IPS-20b (cell line): ENCODE measurements around the gene INTS4.
"Not testable (repeated sequence)": the region's sequence is repeated elsewhere in the genome, so short reads cannot be mapped to it uniquely, and the experiment has no call there.

ENCODE experiments used
- H3K27ac ChIP-seq: one replicate; pipeline ENCODE4 v1.5.1; 2013; ENCODE audit warnings: low read length
- H3K27me3 ChIP-seq: 2 replicates; pipeline ENCODE4 v1.6.1; 2013; ENCODE audit warnings: mild to moderate bottlenecking, low read length, inconsistent platforms; ENCODE audit not compliant: insufficient read depth
- H3K36me3 ChIP-seq: 2 replicates; pipeline ENCODE4 v1.6.1; 2013; ENCODE audit warnings: low read depth, mild to moderate bottlenecking, inconsistent platforms, low read length, moderate library complexity; ENCODE audit not compliant: insufficient read depth
- H3K4me1 ChIP-seq: 2 replicates; pipeline ENCODE4 v1.6.1; 2013; ENCODE audit warnings: mild to moderate bottlenecking, control low read depth, inconsistent platforms, low read length, moderate library complexity; ENCODE audit not compliant: insufficient read depth
- H3K4me3 ChIP-seq: 2 replicates; pipeline ENCODE4 v1.5.1; 2013; ENCODE audit warnings: mild to moderate bottlenecking, low read length, inconsistent platforms
- H3K9ac ChIP-seq: 2 replicates; pipeline ENCODE4 v1.6.1; 2013; ENCODE audit warnings: low read depth, mild to moderate bottlenecking, inconsistent platforms, low read length, moderate library complexity
- H3K9me3 ChIP-seq: 2 replicates; pipeline ENCODE4 v1.6.1; 2013; ENCODE audit warnings: mild to moderate bottlenecking, low read depth, low read length, inconsistent platforms; ENCODE audit not compliant: insufficient read depth

Gene INTS4

DNA sequence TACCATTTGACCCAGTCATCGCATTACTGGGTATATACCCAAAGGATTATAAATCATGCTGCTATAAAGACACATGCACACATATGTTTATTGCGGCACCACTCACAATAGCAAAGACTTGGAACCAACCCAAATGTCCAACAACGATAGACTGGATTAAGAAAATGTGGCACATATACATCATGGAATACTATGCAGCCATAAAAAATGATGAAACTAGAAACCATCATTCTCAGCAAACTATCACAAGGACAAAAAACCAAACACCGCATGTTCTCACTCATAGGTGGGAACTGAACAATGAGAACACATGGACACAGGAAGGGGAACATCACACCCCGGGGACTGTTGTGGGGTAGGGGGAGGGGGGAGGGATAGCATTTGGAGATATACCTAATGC lies 105.4 kb downstream of the INTS4 start:
- H3K36me3 ChIP-seq, result peaks cover 17% of the 10 kb centered on the region
- not testable (repeated sequence) for H3K4me3 ChIP-seq, H3K9me3 ChIP-seq, H3K9ac ChIP-seq, H3K27ac ChIP-seq, H3K27me3 ChIP-seq, H3K4me1 ChIP-seq

DNA sequence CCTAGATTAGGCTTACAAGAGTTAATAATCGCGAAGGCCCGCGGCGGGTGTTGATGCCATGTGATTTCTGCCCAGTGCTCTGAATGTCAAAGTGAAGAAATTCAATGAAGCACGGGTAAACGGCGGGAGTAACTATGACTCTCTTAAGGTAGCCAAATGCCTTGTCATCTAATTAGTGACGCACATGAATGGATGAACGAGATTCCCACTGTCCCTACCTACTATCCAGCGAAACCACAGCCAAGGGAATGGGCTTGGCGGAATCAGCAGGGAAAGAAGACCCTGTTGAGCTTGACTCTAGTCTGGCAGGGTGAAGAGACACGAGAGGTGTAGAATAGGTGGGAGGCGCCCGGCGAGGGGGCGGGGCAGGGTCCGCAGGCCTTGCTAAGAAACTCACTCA lies 108.1 kb downstream of the INTS4 start:
- Histone ChIP-seq H3K4me3 (no peak overlapping the region), H3K9ac (no peak overlapping the region), H3K27ac (no peak overlapping the region), H3K4me1 (no peaks in the 10 kb centered on the region), H3K27me3 (no peaks in the 10 kb centered on the region), H3K9me3 (no peaks in the 10 kb centered on the region), H3K36me3 (peaks cover 37% of the 10 kb centered on the region)

DNA sequence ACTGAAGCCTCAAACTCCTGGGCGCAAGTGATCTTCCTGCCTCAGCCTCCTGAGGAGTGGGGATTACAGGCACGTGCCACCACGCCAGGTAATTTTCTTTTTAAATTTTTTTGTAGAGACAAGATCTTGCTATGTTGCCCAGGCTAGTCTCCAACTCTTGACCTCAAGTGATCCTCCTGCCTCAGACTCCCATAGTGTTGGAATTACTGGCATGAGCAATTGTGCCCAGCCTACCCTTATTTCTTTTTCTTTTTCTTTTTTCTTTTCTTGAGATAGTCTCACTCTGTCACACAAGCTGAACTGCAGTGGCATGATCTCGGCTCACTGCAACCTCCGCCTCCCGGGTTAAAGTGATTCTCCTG lies 109.7 kb downstream of the INTS4 start:
- H3K27ac ChIP-seq, result no peak overlapping the region
- H3K4me3 ChIP-seq, result no peak overlapping the region
- H3K36me3 ChIP-seq, result peaks cover 46% of the 10 kb centered on the region
- H3K27me3 ChIP-seq, result no peaks in the 10 kb centered on the region
- H3K9me3 ChIP-seq, result no peaks in the 10 kb centered on the region
- no peak overlapping the region for H3K9ac ChIP-seq
- no peaks in the 10 kb centered on the region for H3K4me1 ChIP-seq

DNA sequence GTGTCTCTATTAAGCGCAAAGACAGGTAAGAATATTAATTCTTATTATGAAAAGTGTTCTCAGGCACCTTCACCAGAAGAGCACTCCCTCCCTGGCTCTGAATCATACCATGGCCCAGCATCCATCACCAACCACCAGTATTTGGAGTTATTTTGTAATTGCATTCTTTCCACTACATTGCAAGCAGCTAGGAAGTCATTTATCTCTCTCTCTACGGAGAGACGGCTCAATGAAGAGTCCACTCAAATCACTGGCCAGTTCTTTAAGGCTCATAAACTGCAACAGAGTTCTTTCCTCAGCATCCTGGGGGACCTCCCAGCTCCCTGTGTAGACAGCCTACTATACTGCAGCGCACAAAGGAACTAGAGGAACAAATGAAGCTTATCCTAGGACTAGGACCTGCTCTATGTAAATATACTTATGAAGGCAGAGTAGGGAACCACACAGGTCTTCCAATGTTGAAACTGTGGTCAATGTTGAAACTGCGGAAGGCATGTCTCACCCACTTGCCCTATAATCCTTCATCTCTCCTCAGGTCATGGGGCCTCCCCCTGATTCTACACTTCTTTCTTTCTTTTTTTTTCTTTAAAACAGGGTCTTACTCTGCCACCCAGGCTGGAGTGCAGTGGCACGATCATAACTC lies 110.2 kb downstream of the INTS4 start:
- no peaks in the 10 kb centered on the region for H3K27me3 ChIP-seq
- no peak overlapping the region for H3K4me3 ChIP-seq
- no peaks in the 10 kb centered on the region for H3K9me3 ChIP-seq
- peaks cover 44% of the 10 kb centered on the region for H3K36me3 ChIP-seq
- H3K27ac ChIP-seq, result no peak overlapping the region
- no peak overlapping the region for H3K9ac ChIP-seq
- H3K4me1 ChIP-seq, result no peaks in the 10 kb centered on the region

DNA sequence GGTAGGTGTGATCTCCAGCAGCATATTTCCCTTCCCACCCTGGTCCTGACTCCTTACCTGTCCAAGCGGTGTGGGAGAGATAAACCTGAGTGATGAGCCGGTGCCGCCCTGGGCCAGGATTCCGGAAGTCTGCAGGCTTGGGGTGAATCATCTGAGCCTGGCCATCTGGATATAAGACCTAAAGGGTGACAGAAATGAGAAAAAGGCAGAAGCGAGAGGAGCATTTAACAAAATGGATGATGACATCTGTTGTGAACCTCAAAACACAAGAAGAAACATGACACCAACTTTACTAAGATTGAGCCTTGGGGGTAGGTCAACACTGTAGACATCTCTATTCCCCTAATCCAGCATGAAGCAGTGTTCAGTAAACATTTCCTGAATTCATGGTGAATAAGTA lies 110.7 kb downstream of the INTS4 start:
- Histone ChIP-seq H3K9ac (no peak overlapping the region), H3K27me3 (no peaks in the 10 kb centered on the region), H3K9me3 (no peaks in the 10 kb centered on the region), H3K27ac (no peak overlapping the region), H3K4me1 (no peaks in the 10 kb centered on the region), H3K4me3 (no peak overlapping the region), H3K36me3 (peaks cover 49% of the 10 kb centered on the region)

DNA sequence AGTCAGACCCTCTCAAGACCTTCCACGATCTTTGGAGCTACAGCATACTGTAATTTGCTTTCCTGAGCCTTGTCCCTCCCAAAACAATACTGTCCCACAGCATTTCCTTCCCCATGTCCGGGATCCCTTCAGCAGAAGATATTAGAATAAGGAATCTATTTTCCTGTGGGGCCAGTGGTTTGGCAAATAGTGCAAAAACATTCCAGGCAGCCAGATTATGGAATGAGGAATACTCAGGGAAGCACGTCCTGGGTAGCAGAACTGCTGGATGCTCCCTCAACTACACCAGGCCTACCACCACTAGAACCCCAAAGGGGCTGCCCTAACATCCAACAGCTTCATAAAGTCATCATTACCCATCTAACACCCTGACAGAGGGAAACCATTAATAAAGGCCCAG lies 112.1 kb downstream of the INTS4 start:
- H3K4me3 ChIP-seq, result no peak overlapping the region

DNA sequence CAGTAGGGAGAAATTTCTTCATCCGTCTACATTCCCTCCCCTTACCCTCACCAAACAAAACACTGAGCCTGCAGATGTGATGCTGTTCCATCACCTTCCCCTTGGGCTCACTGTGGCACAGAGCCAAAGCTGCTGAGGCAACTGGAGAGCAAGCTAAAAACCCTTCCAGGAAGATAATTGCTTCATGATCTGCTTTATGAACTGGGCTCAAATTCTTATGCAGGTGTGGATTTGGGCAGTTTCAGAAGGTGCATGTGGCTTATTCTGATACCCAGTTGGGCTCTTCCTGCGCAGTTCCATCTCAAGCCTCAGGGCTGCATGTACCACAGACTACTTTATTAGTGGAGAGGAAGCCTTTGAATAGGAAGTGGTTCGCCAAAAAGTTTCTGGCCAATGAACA lies 115.2 kb downstream of the INTS4 start:
- Histone ChIP-seq H3K4me3 (no peak overlapping the region), H3K9me3 (no peaks in the 10 kb centered on the region), H3K27ac (no peak overlapping the region), H3K27me3 (no peaks in the 10 kb centered on the region), H3K36me3 (peaks cover 74% of the 10 kb centered on the region), H3K9ac (no peak overlapping the region), H3K4me1 (peaks cover 6% of the 10 kb centered on the region; the same call in 1 of the 2 replicates)

More for the DNA sequence above, 112.1 kb downstream of the INTS4 start:
- Histone ChIP-seq H3K4me1 (no peaks in the 10 kb centered on the region), H3K9me3 (no peaks in the 10 kb centered on the region), H3K36me3 (peaks cover 60% of the 10 kb centered on the region), H3K9ac (no peak overlapping the region), H3K27me3 (no peaks in the 10 kb centered on the region), H3K27ac (no peak overlapping the region)

DNA sequence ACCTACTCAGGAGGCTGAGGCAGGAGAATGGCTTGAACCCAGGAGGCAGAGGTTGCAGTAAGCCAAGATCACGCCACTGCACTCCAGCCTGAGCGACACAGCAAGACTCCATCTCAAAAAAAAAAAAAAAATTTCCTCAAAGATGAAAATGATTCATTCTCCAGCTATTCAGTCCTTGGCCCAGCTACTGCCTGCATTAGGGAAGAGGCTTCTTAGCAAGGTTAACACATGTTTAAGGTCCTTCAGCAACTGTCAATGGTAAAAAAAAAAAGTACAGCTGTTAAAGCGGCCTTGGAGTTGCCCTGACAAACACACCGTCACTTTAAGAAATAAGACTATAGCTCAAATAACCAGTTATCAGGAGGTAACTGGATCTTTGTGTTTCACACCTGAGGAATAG lies 116.2 kb downstream of the INTS4 start:
- H3K9ac ChIP-seq, H3K4me1 ChIP-seq, H3K27me3 ChIP-seq, H3K4me3 ChIP-seq, H3K9me3 ChIP-seq, H3K27ac ChIP-seq: not testable (repeated sequence)
- peaks cover 65% of the 10 kb centered on the region for H3K36me3 ChIP-seq

DNA sequence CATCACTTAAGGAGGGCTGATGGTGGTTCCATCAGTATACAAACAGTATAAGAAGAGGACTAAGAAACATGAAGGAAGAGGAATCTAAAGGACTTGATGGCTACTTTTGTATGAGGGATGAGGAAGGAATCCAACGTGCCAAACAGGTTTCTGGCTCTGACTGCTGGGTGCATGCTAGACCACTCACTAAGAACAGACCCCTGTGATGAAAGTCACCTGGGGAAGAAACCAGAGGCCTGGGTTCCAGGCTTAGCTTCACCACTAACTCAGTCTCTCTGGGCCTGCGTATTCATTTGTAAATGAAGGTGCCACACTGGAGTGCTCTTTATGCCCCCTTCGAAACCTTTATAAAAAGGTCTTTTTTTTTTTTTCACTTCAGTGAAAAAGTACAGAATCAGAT lies 118.4 kb downstream of the INTS4 start:
- Histone ChIP-seq H3K27ac (no peak overlapping the region), H3K4me1 (peaks cover 6% of the 10 kb centered on the region; the same call in 1 of the 2 replicates), H3K4me3 (no peak overlapping the region), H3K9me3 (no peaks in the 10 kb centered on the region), H3K9ac (no peak overlapping the region), H3K27me3 (no peaks in the 10 kb centered on the region), H3K36me3 (peaks cover 55% of the 10 kb centered on the region)

DNA sequence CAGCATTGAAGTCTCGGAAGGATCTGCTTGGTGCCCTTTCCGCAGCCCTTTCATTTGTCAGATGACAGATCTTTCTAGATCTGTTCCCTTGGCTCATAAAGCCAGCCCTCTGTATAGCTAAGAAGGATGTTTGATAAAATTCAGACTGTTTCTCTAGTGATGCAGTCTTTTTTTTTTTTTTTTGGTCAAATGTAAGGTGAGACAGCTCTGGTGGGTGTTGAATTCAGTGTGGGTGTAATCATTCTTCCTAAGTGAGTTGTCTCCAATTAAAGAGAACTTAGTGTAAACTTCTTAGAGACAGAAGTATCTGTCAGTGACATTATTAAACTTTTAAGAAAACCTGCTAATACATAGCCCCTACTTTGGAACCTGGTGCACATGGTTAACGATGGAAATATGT lies 120.3 kb downstream of the INTS4 start:
- H3K27me3 ChIP-seq, result no peaks in the 10 kb centered on the region
- peaks cover 6% of the 10 kb centered on the region; the same call in 1 of the 2 replicates for H3K4me1 ChIP-seq
- no peak overlapping the region for H3K9ac ChIP-seq
- no peak overlapping the region for H3K27ac ChIP-seq
- no peaks in the 10 kb centered on the region for H3K9me3 ChIP-seq
- peaks cover 49% of the 10 kb centered on the region for H3K36me3 ChIP-seq
- no peak overlapping the region for H3K4me3 ChIP-seq

DNA sequence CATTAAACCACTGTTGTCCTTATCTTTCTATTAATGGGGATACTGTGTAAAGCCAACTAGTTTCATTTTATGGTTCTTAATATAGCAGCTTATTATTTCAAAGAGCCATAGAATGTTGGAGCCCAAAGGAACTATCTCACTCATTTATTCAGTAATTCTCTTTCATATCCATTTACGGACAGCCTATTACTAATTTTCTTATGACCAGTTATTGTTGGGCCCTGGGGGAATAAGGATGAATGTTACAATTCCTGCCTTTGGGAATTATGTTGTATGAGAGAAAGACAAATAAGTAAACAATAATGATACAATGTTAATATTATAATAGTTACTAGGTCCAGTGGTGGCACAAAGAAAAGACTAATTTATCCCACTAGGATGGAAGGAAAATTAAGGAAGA lies 121.1 kb downstream of the INTS4 start:
- H3K4me3 ChIP-seq, result no peak overlapping the region
- peaks cover 40% of the 10 kb centered on the region for H3K36me3 ChIP-seq
- H3K9ac ChIP-seq, result no peak overlapping the region
- no peak overlapping the region for H3K27ac ChIP-seq
- H3K9me3 ChIP-seq, result no peaks in the 10 kb centered on the region; the same call in 1 of the 2 replicates
- peaks cover 6% of the 10 kb centered on the region; the same call in 1 of the 2 replicates for H3K4me1 ChIP-seq
- H3K27me3 ChIP-seq, result no peaks in the 10 kb centered on the region

DNA sequence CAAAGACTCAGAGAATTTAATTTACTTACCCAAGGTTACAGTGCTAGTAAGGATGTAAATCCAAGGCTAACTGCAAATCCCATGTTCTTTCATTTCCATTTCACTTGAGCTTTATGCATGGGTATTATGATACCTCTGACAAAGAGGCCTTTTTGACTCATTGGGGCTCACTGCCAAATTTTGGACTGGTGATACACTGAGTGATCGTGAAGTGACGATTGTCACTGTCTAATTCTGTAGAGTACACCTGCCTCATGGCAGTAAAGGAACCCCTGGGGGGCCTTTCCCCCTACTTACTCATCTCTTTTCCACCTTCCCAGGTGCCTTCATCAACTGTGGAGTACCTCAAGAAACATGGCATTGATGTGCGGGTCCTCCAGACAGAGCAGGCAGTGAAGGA lies 122.6 kb downstream of the INTS4 start:
- Histone ChIP-seq H3K4me1 (peaks cover 6% of the 10 kb centered on the region; the same call in 1 of the 2 replicates), H3K36me3 (peaks cover 30% of the 10 kb centered on the region), H3K4me3 (no peak overlapping the region), H3K9ac (no peak overlapping the region), H3K27me3 (no peaks in the 10 kb centered on the region), H3K27ac (no peak overlapping the region), H3K9me3 (no peaks in the 10 kb centered on the region; the same call in 1 of the 2 replicates)
